Stimulated activated CD8-positive, alpha-beta memory T cell treated with anti-CD3 and anti-CD28 coated beads, Interleukin-12 subunit alpha, Interleukin-12 subunit beta, amount 100 ng/mL, for 1 hour (primary cell): ENCODE data around the gene ZFC3H1.
"Not testable (repeated sequence)": the region's sequence is repeated elsewhere in the genome, so short reads cannot be mapped to it uniquely, and the experiment has no call there.

Experiments used
- DNase-seq: peaks from one replicate; pipeline ENCODE4 v3.0.0-alpha.2; 2020; ENCODE audit warnings: low read depth

The ZFC3H1 gene

DNA sequence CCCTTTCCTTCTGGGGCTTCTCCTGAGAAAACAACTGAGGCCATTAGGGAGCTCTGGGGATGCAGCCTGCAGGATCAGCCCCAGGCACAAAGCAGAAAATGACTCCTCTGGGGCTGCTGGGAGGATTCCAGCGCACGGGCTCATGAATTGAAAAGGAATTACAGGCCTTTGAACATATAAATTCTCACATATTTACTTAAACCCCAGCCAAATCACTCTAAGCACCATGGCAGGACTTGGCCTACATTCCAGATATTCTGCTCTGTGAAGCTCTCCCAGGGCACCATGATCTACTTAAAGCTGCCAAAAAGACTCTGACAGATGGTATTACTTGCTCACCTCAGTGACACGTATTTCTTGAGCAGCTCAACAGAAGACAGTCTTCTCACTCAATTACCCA, 87.2 kb downstream of the ZFC3H1 start:
- DNase-seq: no peak

DNA sequence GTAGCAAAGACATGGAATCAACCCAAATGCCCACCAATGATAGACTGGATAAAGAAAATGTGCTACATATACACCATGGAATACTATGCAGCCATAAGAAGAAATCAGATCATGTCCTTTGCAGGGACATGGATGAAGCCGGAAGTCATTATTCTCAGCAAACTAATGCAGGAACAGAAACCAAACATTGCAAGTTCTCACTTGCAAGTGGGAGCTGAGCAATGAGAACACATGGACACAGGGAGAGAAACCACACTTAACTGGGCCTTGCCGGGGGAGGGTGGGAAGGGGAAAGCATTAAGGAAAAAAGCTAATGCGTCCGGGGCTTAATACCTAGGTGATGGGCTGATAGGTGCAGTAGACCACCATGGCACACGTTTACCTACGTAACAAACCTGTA, 93.8 kb downstream of the ZFC3H1 start:
- not testable (repeated sequence) for DNase-seq

DNA sequence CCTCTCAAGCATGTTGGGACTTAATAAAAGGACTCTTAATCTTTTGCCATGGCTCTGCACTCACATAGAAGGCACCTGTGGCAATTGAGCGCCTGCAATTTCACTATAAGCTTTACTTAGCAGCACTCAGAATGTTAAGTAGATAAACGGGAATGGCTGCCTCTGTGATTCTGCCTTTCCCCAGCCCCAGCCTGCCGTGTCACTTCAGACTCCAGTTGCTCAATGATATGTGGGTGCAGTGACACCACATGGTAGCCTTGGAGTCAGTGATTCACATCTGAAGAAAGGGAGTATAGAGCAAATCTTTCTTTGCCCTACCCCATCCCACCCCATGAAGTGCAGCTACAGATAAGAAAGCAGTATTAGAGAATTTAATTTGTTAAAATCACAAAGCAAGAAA, 96.1 kb downstream of the ZFC3H1 start:
- DNase-seq: no peak

DNA sequence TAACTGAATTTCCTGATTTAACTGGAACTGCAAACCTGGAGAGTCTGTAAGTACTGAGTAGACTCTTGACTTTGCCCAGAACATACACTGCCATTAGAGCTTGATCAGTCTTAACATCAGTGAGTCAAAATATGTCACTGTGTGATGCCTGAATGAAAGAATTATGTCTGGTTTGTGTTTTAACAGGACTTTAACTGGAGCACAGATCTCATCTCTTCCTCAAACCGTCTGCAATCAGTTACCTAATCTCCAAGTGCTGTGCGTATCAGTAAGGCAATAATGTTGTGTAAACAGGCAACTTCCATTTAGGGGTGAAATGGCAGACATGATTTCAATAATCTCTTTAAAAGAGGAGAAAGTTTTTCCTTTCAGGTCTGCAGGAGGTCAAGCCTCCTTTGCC, 97.0 kb downstream of the ZFC3H1 start:
- DNase-seq: no peak

DNA sequence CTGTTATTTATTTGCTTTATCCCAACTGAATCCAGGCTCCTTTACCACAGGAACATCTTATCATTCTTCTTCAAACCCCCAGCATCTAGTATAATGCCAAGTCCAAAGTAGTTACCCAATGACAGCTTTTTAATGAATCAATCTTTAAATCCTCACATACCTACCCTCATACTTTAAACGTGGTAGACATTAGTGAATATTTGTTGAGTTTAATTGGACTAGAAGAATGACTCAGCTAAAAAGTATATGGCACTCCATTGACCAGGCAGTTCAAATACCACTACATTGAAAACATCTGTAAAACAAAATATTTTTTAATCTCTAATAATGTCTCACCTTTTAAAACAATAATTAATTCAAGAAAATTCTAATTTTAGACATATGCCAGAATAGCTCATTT, 98.1 kb downstream of the ZFC3H1 start:
- DNase-seq: no peak

DNA sequence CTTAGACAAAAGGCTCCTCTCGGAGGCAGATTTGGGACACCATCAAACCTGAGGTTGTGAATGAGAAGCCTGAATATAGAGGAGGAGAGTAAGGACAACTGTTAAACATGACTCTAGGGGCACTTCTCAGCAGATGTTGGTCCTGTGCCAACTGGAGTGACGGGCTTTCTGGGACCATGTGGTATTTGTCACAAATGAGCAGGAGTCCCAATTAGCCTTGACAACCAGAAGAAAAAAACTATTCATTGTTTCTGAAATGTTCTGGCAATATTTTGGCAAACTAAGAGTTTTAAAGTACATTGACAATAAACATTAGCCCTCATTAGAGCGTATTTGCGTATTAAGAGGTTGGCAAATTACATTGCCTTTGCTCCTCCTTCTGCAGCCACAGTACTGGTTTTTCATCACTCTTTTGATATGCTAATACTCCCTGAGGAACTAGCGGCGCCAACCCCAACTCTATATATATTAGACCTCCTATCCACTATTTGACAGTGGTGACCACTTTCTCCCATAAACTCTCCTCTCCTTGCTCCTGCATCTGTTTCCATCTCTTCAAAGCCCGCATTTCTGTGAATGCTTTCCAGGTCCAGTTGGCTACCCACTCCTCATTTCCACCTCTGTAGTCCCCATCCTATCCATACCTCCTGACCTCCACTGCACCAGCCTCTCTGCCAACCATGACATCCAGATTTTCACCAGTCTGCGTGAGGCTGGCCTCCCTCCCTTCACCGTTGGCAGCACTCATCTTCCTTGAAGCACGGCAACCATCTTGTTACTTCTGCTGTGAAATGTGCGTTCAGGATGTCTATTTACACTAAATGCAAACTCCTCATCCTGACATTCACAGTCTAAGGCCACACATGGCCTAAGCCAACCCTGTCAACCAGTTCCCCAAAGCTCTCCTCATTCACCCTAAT, 100.7 kb downstream of the ZFC3H1 start:
- no peak for DNase-seq
